ENCODE measurements around the gene RASGRP3.

RASGRP3 gene

DNA sequence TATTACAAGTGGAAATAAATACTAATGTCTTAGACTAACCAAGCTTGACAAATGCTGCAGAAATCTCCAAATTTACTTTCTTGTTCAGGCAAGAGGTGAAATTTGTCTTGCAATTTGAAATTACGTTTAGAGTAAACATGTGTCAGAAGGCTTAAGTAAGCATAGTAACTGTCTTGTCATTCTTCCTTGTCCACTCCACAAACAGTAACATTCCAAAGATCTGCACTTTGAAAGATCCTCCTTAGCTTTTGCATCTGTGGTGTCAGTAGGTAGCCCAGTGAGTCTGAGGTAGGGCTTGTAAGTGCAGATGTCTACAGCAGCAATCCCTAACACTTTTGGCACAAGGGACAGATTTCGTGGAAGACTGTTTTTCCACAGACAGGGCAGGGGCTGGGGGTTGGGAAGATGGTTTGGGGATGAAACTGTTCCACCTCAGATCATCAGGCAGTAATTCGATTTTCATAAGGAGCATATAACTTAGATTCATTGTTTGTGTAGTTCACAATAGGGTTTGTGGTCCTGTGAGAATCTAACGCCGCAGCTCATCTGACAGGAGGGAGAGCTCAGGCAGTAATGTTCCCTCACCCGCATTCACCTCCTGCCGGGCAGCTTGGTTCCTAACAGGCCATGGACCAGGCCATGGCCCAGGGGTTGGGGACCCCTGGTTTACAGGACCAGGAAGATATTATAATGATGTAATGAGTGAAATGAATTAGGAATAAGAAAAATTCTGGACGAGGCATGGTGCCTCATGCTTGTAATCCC lies 18.6 kb downstream of the RASGRP3 start:
- no peak for DNase-seq

DNA sequence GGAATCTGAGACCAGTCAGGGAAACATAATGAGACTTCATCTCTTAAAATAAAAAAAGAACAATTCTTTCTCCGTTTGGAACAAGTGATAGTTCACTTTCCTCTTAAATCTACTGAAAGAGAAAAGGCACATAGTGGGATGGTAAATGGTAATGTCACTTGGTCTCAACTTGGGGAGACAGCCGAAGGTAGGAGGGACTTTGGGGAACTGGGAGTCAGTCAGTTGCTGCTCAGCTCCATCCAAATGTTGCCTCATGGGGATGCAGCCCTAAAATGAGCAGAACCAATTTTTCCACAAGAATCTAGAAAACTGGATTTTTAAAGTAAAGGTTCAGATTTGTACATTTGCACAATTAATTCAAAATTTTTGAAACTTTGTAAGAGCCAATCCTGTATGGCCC lies 19.2 kb downstream of the RASGRP3 start:
- DNase-seq: no peak

DNA sequence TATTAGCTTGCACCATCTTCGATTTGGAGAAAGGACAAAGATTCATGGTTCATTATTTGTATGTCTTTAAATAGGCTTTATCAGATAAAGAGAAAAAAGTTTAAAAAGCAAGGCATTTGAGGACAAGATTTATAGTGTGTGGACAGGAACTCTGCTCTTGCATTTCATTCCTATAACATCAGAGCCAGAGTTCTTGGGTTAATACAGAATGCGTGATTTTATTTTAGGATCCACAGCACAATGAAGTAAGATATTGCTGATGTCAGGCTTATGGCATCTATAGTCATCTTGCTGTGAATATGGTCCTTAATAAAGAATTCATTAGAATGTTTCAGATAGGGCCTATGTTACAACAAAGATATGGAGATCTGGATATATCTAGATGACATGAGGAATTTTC lies 19.7 kb downstream of the RASGRP3 start:
- DNase-seq: no peak

DNA sequence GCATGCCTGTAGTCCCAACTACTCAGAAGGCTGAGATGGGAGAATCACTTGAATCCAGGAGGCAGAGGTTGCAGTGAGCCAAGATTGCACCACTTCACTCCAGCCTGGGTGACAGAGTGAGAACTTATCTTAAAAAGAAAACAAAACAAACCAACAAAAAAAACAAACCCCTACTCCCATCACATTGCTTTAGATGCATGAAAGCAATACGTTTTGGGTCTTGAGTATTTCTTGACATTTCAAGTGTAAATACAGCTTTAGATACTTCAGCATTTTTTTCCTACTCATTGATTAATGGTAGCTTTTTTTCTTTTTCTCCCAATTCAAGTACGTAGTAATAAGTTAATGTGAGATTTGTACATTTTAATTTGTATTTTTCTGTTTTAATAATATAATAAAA lies 20.3 kb downstream of the RASGRP3 start:
- DNase-seq: no peak

DNA sequence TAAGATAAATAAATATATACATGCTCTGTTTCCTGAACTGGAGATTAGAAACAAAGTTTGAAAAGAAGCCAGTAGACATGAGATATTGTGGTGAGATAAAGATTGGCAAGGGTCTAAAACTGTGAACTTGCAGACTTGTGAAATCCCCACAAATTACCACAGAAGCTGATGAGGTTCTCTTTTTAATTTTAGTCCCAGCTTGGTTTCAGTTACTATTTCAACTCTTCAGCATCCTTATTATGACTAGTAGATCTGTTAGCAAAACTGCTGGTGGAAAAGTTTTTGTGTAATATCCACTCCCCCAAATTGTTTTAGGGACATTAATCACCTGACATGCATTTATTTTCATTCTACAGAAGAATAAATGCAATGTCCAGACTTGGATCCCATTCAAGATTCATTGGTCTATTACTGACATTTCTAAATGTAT lies 20.8 kb downstream of the RASGRP3 start:
- peak in 1 of 2 donors; percentile 93 for DNase-seq

DNA sequence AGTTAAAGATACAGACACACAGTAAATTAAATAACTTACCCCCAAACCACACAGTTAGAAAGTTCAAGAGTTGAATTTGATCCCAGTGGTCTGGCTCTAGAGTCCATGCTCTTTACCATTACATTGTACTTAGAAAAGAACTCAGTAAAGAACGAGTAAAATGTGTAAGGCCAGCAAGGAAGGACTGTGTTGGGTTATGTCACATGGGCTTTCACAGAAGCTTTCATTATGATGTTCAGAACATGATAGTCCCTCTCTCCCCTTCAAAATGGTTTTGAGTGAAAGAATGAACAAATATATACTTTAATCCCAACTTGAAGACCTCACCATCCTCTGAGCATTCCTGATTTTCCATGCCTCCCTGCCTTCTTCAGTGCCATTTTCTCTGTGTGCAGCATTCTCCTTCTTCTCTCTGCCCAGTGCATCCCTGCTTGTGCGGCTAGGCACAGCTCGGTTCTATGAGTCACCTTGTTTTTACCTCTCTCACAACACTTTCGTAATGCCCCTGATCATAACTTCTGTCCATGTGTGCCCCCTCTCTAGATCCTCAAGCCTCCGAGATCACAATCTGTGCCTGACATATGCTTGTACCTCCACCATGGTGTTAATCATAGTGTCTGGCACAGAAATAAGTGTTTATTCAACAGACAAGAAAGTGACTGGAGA lies 22.0 kb downstream of the RASGRP3 start:
- DNase-seq: peak in 1 of 2 donors; percentile 30

DNA sequence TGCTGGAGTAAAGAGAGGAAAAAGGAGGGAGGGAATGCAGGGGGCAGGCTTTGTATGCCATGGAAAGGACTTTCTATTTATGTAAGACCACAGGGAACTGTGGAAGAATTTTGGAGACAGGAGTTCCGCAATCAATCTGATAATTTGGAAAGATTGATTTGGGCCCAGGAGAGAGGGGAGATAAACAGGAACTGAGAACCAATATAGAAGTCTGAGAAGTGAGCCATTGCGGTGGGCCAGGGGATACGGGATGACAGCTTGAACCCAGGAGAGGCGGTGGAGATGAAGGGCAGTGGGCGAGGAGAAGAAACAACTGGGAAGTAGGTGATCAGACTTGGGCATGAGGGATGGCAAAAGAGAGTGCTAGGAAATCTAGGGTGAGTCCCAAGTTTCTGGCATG lies 23.7 kb downstream of the RASGRP3 start:
- DNase-seq: no peak

DNA sequence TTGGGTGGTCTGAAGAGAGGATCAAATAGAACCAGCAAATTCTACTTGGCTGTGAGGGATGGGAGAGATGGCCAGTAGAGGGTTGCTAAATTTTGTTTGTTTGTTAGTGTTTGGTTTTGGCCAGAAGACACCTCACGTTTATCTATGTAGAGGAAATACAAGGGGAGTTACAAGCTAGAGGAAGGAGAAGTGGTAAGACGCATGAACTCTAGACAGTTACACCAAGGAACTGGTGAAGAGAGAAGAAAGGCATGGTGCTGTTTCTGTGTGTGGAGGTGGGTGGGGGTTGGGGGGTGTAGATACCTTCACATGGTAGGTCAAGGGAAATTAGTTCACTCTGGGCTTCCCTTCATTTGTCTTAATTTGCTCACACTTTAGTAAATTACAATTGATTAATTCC lies 25.6 kb downstream of the RASGRP3 start:
- no peak for DNase-seq

DNA sequence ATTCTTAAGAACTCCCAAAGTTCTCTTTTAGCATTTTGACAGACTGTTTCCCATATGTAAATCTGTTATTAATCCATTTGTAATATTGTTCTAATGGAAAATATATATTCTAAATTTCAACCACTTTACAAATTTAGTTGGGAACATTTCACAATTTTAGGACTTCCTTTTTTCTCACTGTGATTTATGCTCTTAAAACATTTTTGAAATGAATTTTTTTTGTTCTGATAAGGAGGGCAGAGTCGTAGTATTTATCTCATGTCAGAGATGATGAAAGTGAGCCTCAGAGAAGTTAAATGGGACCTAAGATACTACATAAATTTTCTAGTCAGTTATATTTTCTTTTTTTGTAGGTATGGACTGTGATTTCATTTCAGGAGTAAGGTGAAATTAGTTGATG lies 26.6 kb downstream of the RASGRP3 start:
- no peak for DNase-seq

DNA sequence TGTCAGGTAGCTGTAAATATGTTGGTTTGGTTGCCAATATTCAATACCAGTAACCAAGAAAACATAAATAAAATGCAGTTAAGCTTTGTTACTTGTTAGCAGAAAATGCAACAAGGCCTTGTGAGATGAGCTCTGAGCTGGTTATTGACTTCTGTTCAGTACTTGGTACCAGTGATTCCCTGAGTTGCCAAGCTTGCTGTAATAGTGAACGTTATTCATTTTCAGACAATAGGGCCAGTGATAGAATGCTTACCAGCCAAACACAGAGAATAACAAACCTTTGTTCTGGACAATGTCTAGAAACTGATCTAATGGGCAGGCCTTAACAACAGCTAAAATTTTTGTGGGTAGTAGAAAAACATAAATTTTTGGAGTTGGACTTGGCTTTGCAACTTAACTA lies 29.5 kb downstream of the RASGRP3 start:
- no peak for DNase-seq

DNA sequence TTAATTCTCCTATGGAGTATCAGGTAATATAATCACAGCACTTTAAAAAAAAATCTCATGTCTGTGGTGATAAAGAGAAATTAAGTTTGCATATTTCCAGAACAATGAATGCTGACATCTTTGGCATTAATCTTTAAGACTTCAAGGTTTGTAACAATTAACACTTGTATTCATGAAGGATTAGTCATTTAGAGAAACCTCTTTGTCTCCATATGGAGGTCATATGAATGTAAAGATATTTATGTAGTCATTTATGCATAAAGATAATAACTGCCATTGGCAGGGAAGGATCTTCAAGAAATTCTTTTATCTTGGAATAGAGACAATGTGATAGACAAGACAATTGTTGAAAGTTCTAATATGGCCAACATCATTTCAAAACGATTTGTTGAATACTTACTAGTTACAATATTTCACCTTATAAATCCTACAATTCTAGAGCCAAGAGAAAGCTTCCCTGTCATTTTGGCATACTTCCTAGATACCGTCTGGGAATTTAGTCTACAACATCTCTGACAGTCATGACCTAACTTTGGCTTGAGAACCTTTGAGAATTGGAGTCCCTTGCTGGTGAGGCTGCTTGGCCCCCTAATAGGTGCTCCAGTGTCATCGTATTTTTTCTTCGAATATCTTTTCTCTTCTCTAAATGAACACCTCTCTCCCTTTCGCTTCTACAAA lies 33.6 kb downstream of the RASGRP3 start:
- no peak for DNase-seq

DNA sequence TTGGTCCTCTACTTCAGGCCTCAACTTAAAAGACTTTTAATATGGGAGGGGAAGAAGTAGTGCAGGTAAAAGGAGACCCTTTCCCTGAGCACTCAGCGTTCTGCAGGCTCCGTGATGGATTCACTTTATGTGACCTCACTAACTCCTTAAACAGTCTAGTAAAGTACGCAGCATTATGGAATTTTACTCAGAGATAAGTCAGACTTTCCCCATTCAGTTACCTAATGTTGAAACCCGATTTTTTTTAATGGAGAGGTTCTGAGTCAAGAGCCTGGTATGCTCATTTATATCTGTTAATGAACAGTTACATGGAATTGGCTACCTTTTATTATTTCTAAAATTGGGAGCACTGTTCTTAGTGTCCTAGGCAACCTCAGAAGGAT lies 34.1 kb downstream of the RASGRP3 start:
- DNase-seq: no peak

DNA sequence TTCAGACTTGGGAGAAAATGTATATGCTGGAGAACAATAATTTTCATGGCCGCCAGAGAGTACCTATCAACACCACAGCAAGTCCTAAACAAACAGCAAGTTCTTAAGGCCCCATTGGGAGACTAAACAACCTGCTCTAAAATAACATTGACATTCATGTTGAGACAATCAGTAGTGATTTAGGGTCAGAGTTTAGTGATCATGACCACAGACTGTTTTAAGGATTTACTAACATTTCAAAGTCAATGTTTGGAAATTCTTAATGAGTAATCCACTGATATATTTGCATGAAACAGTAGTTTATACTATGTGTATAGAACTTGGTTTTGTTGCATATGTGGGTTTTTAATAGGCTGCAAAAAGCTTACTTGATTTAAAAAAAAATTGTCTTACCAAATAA lies 34.7 kb downstream of the RASGRP3 start:
- no peak for DNase-seq

DNA sequence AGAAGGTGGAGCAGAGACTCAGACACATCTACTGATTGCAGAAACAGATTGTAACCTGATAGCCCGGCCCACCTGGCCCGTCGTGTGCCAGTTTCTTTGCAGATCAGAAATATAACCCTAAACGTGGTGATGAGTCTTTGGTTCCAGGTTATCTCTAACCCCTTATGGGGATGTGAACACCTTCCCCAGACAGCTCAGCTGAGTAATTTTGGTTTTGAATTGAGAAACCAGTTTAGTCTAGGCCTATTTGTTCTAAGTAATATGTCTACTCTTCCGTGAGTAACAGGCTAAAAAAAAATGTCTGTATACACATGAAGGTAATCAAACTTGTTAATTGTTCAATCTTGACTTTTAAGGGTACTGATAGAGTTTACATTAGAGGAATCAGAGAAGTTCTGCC lies 35.7 kb downstream of the RASGRP3 start:
- DNase-seq: no peak

DNA sequence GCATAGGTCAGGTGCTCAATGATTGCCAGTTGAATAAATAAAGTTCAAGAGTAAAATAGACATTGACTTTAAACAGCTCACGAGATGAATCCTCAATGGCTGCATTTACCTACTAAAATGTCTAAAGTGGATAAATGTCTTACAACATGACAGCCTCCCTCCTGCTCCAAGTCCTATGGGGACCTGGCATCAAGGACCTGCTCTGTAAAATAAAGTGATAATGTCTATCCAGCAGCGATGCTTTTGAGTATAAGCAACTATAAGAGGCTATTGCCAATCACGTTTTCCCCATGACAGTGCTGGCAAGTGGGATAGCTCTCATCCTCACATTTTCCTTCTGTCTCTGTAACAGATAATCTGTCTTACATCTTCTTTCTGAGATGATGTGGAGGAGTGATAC lies 37.0 kb downstream of the RASGRP3 start:
- no peak for DNase-seq

DNA sequence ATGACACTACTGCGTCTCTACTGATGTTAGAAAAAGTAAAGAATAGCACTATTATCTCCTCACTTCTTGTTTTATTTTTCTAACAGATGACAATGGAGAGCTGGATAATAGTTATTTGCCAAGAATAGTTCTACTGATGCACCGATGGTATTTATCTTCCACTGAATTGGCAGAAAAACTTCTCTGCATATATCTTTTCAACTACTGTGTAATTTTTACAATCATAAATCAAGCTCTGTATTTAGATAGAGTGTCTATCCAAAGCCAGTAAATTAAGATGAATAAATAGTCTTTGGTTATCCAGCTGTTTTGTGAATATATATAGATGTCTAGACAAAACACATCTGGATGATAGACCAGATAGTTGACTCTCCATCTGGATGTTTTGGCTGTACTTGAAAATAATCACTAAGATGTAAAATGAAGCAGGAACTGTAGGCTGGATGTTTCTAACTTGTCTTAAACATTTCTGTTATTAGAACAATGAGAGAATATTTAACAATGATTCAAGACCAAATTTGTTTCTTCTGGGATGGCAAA lies 40.1 kb downstream of the RASGRP3 start:
- no peak for DNase-seq

DNA sequence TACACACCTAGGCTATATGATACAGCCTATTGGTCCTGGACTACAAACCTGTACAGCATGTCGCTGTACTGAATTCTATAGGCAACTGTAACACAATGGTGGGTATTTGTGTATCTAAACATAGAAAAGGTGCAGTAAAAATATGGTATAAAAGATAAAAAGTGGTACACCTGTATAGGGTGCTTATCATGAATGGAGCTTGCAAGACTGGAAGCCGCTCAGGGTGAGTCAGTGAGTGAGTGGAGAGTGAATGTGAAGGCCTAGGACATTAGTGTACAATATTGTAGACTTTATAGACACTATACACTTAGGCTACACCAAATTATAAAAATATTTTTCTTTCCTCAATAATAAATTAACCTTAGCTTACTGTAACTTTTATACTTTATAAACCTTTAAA lies 41.8 kb downstream of the RASGRP3 start:
- no peak for DNase-seq

DNA sequence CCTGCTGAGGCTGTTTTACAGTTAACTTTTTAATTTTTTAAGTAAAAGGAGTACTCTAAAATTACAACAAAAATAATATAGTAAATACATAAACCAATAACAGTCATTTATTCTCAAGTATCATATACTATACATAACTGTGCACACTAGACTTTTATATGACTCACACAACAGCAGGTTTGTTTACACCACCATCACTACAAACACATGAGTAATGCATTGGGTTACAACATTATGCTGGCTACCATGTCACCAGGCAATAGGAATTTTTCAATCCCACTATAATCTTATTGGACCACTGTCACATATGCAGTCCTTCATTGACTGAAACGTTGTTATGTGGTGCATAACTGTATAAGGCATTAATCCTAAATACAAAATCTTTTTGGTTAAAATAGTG lies 42.5 kb downstream of the RASGRP3 start:
- DNase-seq: no peak

DNA sequence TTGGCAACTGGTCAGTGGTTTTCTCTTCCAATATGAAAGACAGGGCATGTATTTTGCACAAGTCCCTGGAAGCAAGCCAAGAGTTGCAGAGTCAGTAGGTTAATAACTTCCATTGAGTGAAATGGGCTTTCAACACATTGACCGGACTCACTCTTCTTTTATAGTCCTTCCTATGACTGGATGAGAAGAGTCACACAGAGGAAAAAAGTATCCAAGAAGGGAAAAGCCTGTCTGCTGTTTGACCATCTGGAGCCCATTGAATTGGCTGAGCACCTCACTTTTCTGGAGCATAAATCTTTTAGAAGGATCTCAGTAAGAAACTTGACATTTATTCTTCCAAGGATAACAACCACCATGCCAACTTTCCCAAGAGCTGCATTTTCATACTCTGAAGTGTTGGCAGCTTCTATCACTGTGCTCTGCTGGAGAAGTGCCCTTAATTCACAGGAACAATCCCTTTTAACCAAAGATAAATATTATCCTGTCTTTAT lies 45.4 kb downstream of the RASGRP3 start:
- no peak for DNase-seq

DNA sequence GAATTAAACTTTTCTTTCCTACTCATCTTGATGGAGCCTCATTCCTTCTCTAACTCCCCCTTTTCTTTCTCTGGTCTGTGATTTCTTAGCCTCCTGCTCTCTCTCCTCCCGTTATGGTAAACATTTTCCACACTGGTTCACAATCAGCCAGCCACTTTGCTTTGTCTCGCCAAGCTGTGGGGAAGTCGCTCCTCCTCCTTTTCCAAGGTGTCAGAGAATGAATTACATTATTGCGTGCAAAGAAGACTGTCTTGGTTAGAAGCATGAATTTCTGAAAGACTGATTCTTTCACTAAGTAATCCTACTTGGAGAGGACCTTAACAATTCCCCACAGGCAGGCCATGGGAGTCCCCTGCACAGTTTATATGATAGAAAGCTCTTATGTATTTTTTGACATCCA lies 46.1 kb downstream of the RASGRP3 start:
- no peak for DNase-seq

DNA sequence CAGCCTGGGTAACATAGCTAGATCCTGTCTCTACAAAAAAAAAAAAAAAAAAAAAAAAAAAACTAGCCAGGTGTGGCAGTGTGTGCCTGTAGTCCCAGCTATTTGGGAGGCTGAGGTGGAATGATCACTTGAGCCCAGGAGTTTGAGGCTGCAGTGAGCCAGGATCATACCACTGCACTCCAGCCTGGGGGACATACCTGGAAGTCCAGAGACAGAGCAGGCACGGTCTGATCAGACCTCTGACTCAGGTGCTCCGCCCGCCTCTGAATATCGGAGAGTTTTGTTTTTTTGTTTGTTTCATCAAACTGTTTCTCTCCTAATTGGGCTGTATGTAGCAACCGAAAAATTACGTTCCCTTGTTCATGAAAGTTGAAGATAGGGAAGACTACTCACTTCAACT lies 49.2 kb downstream of the RASGRP3 start:
- no peak for DNase-seq

DNA sequence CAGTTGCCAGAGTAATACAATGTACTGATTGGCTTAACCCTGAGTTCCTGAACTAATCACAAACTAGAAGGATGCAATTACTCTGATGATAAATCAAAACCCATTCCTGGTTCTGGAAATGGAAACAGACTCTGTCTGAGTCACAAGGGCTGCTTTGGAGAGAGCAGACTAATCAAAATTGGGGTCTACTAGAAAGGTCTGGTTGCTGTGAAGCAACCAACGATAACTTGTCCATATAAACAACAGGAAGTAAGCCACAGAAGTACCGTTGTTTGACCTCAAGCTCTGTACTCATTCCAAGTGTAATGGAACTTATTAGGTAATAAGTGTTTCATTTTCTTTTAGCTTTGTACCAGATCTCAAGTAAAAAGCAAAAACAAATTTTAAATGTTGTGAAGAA lies 49.7 kb downstream of the RASGRP3 start:
- DNase-seq: peak in 1 of 2 donors; percentile 37

DNA sequence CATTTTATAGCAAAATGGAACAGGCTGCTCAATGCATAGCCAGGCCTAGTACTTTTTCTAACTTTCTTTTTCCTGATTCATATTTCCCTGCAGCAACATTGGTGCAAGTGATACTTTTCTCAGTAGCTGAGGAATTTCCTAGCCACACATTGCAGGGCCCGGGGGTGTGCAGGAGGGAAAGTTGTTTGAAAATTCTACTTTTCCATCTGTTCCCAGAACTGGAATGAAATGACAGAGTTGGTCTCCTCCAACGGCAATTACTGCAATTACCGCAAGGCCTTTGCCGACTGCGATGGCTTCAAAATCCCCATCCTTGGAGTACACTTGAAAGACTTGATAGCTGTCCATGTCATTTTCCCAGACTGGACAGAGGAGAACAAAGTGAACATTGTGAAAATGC lies 50.5 kb downstream of the RASGRP3 start:
- DNase-seq: no peak

DNA sequence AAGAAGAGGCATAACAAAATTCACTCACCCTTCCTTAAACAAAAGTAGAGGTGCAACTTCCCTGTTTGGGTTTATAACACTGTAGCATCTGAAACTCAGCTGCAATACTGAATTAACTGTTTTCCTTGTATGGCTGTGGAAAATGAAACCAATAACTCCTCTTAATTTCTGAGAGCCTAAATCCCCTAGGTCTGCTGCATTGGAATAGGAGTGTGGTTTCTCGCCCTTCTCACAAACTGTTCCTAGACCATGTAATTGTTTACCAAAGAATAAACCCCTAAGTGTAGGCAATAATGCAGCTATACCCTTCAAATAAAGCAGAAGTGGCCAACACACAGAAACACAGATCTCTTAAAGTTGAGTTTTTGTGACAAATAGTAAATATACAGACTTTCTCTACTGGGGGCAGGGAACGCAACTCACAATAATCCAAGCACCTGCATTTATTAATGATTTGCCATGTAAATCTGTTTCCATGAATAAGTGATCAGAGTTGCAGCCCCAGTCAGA lies 52.0 kb downstream of the RASGRP3 start:
- DNase-seq: peak in 1 of 2 donors; percentile 2
